NCI-H1694 treated with DMSO at 0.1 percent for 48 hours (cell line): ENCODE measurements around the gene ERP29.
A peak's percentile ranks its signal among the peaks of the same experiment; 100 is the strongest.
"Not testable (repeated sequence)": the region's sequence is repeated elsewhere in the genome, so short reads cannot be mapped to it uniquely, and the experiment has no call there.

Experiments used
- DNase-seq: peaks from one replicate; lab custom pipeline; 2025; lab: John Stamatoyannopoulos, UW

ERP29 gene

DNA sequence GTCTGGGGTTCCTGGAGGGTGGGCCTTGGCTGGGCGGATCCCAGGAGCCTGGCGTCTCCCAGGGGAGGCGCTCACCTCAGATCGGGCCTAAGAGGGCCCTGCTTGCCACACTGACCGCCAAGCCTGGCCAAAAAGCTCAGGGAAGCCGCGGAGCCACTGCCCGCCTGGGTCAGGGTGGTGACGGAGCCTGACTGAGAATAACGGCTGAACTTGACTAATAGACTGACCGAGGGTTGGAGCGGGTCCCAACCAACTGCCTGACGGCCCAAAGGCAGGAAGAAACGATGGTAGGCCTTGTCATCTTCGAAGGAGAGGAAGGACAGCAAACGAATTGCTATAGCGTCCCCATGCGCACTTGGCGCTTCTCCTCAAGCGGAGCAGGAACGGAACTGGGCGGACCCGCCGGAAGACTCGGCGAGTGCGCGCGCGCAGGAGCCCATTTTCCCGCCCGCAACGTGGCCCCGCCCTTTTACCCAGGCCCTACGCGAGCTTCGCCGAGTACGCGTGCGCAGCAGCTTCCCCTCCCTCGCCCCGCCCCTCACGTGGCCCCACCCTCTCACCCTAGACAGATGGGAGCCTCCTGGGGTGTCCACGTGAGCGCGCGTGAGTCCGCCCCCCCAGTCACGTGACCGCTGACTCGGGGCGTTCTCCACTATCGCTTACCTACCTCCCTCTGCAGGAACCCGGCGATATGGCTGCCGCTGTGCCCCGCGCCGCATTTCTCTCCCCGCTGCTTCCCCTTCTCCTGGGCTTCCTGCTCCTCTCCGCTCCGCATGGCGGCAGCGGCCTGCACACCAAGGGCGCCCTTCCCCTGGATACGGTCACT lies at the start of gene ERP29, which contains the start of gene TMEM116:
TSS of gene ERP29 (plus strand) at position 652 of the 826 bp plus-strand sequence. CDS start at position 692, 40 bp downstream.
TSS of gene TMEM116 (minus strand) at position 391 of the 826 bp plus-strand sequence. CDS start 7,895 bp downstream, outside the sequence.
- DNase-seq: peak; percentile 92

DNA sequence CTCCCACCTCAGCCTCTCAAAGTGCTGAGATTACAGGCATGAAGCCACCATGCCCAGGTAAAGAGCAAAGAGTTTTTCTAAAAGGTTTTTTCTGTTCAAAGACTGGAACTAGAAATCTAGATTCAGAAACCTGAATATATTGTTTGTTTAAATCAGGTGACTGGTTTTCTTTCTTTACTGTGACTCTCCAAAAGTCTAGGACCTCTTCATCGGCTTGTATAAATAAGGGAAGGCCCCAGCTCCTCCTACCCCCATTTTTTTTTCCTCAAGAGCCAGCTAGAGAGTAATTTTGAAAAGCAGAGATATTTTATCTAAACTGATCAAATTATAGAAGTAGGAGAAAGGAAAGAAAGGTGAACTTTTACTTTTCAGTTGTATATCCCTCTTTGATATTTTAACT lies 48.3 kb upstream of the ERP29 start:
- DNase-seq: no peak

- no peak for DNase-seq
Measured at GRCh38 chr12:111971800-111972199, 41.4 kb upstream of the ERP29 start.

DNA sequence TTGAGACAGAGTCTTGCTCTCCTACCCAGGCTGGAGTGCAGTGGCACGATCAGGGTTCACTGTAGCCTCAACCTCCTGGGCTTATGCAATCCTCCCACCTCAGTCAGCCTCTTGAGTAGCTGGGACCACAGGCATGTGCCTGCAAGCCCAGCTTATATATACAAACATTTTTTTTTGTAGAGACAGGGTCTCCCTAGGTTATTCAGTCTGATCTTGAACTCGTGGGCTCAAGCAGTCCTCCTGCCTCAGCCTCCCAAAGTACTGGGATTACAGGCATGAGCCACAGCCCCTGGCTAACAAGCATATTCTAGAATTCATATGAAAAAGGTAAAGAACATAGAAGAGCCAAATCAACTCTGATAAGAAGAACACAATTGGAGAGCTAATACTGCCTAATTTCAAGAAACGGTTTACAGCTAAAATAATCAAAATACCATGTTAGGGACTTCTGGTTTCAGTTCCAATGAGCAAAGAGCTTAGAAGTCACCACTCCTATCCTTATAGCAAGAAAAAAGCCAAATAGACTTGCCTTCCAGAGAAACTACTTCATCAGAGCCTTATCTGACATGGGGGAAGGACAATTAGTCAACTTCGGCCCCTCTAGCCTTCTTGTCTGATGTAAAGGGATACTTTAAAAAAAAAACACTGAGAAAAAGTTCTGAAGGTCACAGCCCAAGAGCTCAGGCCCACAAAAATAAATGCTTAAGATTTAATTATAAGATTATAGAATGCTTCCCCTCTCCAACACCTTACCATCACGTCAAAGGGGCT lies 37.9 kb upstream of the ERP29 start:
- no peak for DNase-seq

DNA sequence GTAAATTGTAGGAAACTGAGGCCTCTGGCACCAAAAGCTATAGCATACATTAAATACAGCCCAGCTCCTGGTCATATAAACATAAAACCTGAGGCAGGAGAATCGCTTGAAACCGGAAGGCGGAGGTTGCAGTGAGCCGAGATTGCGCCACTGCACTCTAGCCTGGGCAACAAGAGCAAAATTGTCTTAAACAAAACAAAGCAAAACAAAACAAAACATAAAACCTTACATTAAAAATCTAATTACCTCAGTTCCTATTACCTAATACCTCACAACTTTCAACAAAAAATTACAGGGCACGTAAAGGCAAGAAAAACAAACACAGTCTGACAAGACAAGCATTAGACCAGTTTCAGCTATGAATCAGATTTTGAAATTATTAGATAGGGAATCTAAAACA lies 36.9 kb upstream of the ERP29 start:
- DNase-seq: no peak

DNA sequence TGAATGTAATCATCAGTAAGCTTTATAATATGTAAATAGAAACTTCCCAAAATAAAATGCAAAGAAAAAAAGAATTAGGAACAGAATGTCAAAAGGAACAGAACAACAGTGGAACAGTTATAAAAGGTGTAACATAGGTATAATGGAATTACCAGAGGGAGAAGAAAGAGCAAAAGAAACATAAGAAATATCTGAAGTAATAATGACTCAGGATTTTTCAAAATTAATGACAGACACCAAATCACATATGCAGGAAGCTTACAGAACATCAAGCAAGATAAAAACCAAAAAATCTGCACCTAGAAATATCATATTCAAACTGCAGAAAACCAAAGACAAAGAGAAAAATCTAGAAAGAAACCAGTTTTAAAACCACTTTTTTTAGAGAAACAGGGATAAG lies 36.4 kb upstream of the ERP29 start:
- DNase-seq: no peak

- DNase-seq: no peak
Measured at GRCh38 chr12:111978545-111978944, 34.7 kb upstream of the ERP29 start.

GRCh38 chr12:111980598-111980997 lies 32.6 kb upstream of the ERP29 start:
- no peak for DNase-seq

- no peak for DNase-seq
Measured at GRCh38 chr12:111981987-111982386, 31.2 kb upstream of the ERP29 start.

GRCh38 chr12:111984820-111985219 lies 28.4 kb upstream of the ERP29 start:
- DNase-seq: no peak

DNA sequence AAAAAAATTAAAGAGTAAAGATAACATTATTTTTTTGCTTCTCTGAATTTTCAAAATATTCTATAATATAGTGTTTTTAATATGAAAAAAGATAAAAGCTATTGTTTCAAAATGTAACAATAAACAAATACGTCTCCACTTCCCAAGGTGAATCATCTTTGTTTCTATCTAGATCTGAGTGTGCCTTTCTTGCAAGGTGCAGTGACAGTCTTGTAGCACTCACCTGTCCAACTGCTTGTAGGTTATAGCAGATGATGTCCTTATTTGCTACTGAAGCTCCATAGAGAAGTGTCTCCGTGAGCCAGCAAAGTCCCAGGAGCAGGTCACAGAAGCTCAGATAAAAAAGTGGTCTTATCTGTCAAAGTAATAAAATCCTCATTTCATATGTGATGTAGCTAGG lies 21.7 kb upstream of the ERP29 start:
- no peak for DNase-seq

DNA sequence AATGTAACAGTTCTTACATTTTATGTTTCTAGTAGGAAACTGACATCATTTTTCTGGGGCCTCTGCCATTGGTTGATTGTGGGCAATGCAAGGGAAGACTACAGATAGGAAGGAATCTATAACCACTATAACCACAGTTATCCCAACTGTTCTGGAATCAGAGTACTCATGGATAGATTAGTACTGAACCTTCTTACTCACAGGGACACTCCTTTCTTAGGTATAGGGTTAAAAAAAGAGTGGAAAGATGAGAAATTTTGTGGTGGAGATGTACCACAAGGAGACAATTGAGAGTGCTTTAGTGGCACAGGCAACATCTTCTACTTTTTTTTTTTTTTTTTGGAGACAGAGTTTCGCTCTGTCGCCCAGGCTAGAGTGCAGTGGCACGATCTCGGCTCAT lies 21.3 kb upstream of the ERP29 start:
- no peak for DNase-seq

DNA sequence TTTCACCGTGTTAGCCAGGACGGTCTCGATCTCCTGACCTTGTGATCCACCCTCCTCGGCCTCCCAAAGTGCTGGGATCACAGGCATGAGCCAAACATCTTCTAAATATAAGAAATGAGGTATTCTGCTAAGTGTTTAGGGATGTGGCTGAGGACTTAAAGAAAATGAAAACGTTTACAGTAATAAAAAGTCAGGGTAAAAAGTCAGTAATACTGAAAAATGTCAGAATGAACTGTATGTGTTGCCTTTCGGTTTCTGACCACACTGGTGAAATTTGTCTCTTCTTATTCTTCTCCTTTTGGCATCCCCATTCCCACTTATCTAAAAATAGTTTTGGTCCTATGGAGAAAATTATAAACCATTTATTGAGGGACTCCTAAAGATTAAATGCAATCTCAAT lies 20.8 kb upstream of the ERP29 start:
- no peak for DNase-seq

DNA sequence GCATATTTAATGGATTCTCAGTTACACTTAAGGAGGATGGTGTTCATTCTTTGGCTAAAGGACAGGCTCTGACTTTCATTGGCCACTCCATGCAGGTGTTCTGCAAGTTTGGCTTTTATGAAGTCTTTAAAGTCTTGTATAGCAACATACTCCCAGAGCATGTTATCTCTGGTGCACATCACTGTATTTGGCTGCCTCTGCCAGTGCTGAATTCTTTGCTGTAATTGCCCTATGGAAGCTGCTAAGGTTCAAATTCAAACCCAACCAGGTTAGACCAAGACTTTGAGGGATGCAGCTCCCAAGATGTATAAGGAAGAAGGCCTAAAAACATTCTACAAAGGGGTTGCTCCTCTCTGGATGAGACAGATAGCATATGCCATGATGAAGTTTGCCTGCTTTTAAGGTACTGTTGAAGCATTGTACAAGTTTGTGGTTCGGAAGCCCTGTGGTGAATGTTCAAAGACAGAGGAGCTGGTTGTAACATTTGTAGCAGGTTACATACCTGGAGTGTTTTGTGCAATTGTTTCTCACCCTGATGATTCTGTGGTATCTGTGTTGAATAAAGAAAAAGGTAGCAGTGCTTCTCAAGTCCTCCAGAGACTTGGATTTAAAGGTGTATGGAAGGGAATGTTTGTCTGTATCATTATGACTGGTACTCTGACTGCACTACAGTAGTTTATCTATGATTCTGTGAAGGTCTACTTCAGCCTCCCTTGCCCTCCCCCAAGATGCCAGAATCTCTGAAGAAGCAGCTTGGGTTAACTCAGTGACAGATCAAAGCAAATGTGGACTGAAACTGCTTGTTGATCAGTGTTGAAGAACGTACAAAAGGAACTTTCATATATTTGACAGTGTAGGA lies 19.7 kb upstream of the ERP29 start:
- no peak for DNase-seq

- DNase-seq: not testable (repeated sequence)
Measured at GRCh38 chr12:111994211-111995111, 18.8 kb upstream of the ERP29 start.

DNA sequence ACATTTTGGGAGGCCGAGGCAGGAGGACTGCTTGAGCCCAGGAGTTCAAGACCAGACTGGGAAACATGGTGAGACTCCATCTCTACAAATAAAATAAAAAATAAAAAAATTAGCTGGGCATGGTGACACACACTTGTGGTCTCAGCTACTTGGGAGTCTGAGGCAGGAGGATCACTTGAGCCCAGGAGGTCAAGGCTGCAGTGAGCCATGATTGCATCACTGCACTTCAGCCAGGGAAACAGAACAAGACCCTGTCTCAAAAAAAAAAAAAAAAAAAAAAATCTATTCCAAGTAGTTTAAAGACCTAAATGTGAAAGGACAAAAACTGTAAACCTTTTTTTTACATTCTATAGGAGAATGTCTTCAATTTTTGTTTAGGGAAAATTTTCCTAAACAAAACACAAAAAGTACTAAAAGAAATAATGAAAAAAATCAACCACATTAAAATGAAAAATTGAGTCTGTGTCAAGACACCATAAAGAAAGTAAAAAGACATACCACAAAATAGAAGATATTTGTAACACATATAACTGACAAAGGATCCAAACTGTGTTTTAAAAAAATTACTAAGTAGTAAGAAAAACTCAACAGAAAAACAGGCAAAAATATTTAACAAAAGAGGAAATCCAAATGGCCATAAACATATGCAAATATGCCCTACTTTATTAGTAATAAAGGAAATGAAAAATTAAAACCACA lies 17.3 kb upstream of the ERP29 start:
- no peak for DNase-seq

DNA sequence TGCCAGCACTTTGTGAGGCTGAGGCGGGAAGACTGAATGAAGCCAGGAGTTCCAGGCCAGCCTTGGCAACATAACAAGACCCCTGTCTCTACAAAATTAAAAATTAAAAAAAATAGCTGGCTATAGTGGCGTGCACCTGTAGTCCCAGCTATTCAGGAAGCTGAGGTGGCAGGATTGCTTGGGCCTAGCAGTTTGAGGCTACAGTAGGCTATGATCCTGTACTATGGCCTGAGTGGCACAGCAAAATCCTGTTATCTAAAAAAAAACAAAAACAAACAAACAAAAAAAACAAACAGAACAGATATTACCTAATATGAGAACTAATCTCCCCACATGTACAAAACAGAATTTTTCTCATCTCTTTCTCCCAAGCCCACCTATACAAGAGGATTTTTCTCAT lies 15.9 kb upstream of the ERP29 start:
- DNase-seq: no peak

DNA sequence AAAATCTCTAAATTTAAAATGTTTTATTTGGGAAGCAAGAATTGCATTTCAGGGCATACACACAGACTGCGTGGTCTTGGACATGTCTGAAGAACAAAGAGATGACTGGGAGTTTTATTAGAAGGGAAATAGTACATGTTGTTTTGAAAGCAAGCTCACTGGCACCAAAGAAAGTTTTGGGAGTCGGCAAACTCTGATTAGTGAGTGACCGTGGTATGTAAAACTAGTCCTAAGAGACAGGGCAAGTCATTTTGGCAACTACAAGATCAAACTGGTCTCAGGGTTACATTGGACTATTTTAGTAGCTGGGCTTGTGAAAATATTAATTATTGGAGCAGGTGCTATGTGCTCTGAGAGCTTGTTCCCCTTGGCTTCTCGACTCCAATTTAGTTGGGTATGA lies 15.2 kb upstream of the ERP29 start:
- no peak for DNase-seq

DNA sequence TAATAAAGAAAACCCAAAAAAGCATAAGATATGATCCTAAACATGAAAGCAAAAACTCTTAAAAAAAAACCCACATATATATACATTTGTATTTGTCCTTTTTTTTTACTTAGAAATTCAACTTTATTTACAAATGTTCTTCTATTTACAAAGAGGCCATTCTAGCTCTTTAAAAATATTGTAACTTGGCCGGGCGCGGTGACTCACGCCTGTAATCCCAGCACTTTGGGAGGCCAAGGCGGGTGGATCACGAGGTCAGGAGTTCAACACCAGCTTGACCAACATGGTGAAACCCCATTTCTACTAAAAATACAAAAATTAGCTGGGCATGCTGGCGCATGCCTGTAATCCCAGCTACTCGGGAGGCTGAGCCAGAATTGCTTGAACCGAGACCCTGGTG lies 14.1 kb upstream of the ERP29 start:
- not testable (repeated sequence) for DNase-seq

DNA sequence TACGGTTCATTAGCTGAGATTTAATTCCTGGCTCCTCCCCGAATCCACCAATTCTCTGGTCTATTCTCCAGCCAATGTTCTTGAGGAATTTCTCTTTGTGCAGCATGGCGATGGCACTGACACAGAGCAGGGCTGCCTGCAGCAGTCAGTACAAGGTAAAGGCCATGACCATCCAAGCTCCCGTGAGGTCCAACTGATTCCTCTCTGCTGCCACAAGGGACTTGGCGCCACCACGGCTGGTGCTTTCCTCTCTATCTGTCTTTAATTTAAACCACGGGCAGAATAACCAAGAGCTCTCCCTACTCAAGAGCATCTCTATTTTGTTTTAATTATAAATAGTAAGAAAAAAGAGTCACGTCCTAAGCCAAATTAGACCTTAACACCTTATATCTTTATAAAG lies 12.4 kb upstream of the ERP29 start:
- no peak for DNase-seq

DNA sequence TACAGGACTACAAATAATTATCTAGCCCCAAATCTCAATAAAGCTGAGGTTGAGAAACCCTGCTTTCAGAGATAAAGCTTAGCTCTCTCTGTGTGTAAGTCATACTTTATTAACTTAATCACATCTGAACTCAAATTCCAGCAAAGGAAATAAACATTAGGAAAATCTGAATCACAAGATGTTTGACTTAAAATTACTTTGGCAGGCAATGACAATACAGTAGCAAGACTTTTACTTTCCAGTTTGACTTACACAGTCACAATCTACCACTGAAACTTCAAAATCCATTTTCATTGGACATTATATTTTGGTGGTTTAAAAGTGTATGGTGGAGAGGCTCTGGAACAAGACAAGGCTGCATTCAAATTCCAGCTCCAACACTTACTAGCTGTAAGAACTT lies 11.7 kb upstream of the ERP29 start:
- no peak for DNase-seq
